ENCODE measurements around the gene ZNF790. TPM values are rescaled to one million over a fixed set of nuclear protein-coding genes. Genes with fewer than 3 reads are reported as not detected.

Gene ZNF790
- total and polyA plus RNA-seq, 2 of the 13 experiments (the other 11 are each of a cell fraction or from before 2014, with no cell fraction given): 1.3 to 5.3 TPM

DNA sequence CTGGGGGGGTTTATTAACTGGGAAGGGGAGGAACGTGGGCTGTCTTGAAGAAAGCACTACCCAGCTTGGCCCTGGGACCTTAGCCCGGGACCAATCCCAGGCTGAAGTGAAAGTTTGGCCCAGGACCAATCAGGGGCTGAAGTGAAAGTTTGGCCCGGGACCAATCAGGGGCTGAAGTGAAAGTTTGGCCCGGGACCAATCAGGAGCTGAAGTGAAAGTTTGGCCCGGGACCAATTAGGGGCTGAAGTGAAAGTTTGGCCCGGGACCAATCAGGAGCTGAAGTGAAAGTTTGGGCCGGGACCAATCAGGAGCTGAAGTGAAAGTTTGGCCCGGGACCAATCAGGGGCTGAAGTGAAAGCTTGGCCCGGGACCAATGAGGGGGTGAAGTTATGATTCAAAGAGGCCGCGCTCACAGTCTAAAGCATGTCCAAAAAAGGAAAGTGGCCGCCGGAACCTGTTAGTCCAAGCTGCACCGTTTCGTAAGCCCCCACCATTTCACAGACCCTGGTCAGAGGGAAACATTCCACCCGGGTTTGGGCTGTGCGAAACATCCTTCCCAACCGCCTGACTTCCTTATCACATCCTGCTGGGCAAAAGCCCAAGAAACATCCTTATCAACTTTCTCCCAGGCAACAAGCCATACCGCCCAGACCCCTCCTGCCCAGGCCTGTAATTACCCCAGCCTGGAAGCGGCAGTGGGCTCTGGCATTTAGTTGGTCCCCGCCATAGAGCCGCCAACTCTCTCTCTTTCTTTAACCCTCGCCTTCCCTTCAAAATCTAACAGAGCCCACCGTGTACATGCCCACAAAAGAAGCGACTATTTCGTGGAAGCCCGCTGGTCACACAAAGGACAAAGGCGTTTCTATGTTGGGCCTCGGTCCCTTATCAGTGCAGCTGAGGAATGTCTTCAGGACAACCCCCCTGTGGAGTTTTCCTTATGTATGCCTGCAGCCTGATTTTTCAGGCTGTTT lies 66.6 kb downstream of the ZNF790 start:
- no TSS peak for BruUV-seq (replicated peaks)
- FAIRE-seq (peak; percentile 54), ATAC-seq (peak; percentile 74), DNase-seq (ENCODE audit: low spot score) (peak; percentile 85)
- no peaks in the 10 kb centered on the region for H3K36me3 ChIP-seq (replicated peaks in 1 of 2; ENCODE audit: control insufficient read depth in 1 of 2, insufficient read depth in 2 of 2, low read length in 2 of 2)
- peak overlapping the region; percentile 79 for H3K27ac ChIP-seq (ENCODE audit: extremely low read length, insufficient read depth, low read length)
- peak overlapping the region; percentile 73 to 93 (median 78) for H3K4me3 ChIP-seq (replicated peaks in 1 of 3; ENCODE audit: insufficient read depth in 1 of 3, low read depth in 2 of 3, low read length in 3 of 3)
- WGBS (ENCODE audit: low lambda C conversion rate): 11% methylated on average over 18 of the region's 29 CpGs
- no peaks in the 10 kb centered on the region; a peak in 1 of 5 replicates for H3K27me3 ChIP-seq (ENCODE audit: control insufficient read depth in 1 of 2, insufficient read depth in 2 of 2, low read length in 2 of 2)
- peaks cover 54% of the 10 kb centered on the region for H3K9me3 ChIP-seq (ENCODE audit: low read length)
- ChIA-PET CTCF (ENCODE audit: low intra/inter-chr PET ratio, low total read pairs) (no interaction called here), POLR2A (interaction anchor here (0.6 to 1.7 kb wide), 8 partner anchors 66 to 718 kb away, joined by 3 to 13 read pairs (median 4); partner anchors contain the start of genes ZNF260, ZNF345, ZNF382 and ZNF383)
- intact Hi-C loops (cut with micrococcal nuclease; ENCODE audit: unreplicated experiment) (loop anchor here (2.0 to 5.0 kb wide), 2 partner anchors 81 to 199 kb away; partner anchors contain the start of genes ZNF345 and ZNF529), in situ Hi-C loops (cut with HindIII; ENCODE audit: extremely low pct_ligation_motif_present, low pct_unique_long_range_greater_than_20kb) (no loop called here)
- peaks cover 3% of the 10 kb centered on the region for H3K79me2 ChIP-seq (ENCODE audit: insufficient read depth, low read length)
- H3K9ac ChIP-seq (ENCODE audit: insufficient read depth, low read depth, low read length): peak overlapping the region; percentile 75
- H4K20me1 ChIP-seq (ENCODE audit: insufficient read depth, low read length): no peaks in the 10 kb centered on the region
- H2AFZ ChIP-seq (ENCODE audit: low read length): peak overlapping the region; percentile 2
- H3K4me2 ChIP-seq (ENCODE audit: low read depth, low read length): peak overlapping the region; percentile 83
- H3K4me1 ChIP-seq (ENCODE audit: insufficient read depth, low read length): 0 out of 2 replicates have a peak, but pooled peaks cover 5% of the 10 kb centered on the region
- TF ChIP-seq CREM (IDR thresholded peaks at IDR 0.05) (peak; percentile 33; the same call in 1 of the 2 replicates), CREM (CRISPR knock-in tag; IDR thresholded peaks at IDR 0.05) (no peak), MXI1 (IDR thresholded peaks at IDR 0.05; ENCODE audit: borderline replicate concordance, low read depth, low read length) (0 out of 3 replicates have a peak, but pooled peaks have one; percentile 32), ZNF510 (CRISPR knock-in tag; IDR thresholded peaks at IDR 0.05; ENCODE audit: low read depth) (no peak), WIZ (CRISPR knock-in tag; IDR thresholded peaks at IDR 0.05) (no peak), HIVEP1 (CRISPR knock-in tag; IDR thresholded peaks at IDR 0.05) (no peak), ZNF562 (CRISPR knock-in tag; IDR thresholded peaks at IDR 0.05; ENCODE audit: borderline replicate concordance) (no peak), CEBPB (IDR thresholded peaks at IDR 0.05; ENCODE audit: borderline replicate concordance, low read depth, low read length) (peak; percentile 18; the same call in 1 of the 2 replicates), SAP130 (CRISPR knock-in tag; IDR thresholded peaks at IDR 0.05; ENCODE audit: low read depth) (peak; percentile 54; the same call in 1 of the 2 replicates), ZMYM4 (CRISPR knock-in tag; IDR thresholded peaks at IDR 0.05) (peak; percentile 60), ZNF839 (CRISPR knock-in tag; IDR thresholded peaks at IDR 0.05; ENCODE audit: borderline replicate concordance) (no peak), HES4 (CRISPR knock-in tag; IDR thresholded peaks at IDR 0.05; ENCODE audit: borderline replicate concordance) (no peak), ZNF256 (CRISPR knock-in tag; conservative IDR thresholded peaks at IDR 0.05) (no peak), ZNF660 (CRISPR knock-in tag; IDR thresholded peaks at IDR 0.05; ENCODE audit: borderline replicate concordance, low read depth) (no peak), NFYC (CRISPR knock-in tag; IDR thresholded peaks at IDR 0.05) (peak; percentile 73), MAZ (IDR thresholded peaks at IDR 0.05; ENCODE audit: borderline replicate concordance, low read depth, low read length) (no peak), MAZ (CRISPR knock-in tag; IDR thresholded peaks at IDR 0.05; ENCODE audit: low read depth) (no peak), ZNF670 (CRISPR knock-in tag; IDR thresholded peaks at IDR 0.05; ENCODE audit: borderline replicate concordance) (no peak)
- TF ChIP-seq, protein P1, sequence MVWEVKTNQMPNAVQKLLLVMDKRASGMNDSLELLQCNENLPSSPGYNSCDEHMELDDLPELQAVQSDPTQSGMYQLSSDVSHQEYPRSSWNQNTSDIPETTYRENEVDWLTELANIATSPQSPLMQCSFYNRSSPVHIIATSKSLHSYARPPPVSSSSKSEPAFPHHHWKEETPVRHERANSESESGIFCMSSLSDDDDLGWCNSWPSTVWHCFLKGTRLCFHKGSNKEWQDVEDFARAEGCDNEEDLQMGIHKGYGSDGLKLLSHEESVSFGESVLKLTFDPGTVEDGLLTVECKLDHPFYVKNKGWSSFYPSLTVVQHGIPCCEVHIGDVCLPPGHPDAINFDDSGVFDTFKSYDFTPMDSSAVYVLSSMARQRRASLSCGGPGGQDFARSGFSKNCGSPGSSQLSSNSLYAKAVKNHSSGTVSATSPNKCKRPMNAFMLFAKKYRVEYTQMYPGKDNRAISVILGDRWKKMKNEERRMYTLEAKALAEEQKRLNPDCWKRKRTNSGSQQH (CRISPR knock-in tag; IDR thresholded peaks at IDR 0.05; ENCODE audit: low read depth): no peak
- TF ChIP-seq, protein P2, sequence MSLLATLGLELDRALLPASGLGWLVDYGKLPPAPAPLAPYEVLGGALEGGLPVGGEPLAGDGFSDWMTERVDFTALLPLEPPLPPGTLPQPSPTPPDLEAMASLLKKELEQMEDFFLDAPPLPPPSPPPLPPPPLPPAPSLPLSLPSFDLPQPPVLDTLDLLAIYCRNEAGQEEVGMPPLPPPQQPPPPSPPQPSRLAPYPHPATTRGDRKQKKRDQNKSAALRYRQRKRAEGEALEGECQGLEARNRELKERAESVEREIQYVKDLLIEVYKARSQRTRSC (CRISPR knock-in tag; IDR thresholded peaks at IDR 0.05; ENCODE audit: low read depth): no peak
- TF ChIP-seq, protein P3, sequence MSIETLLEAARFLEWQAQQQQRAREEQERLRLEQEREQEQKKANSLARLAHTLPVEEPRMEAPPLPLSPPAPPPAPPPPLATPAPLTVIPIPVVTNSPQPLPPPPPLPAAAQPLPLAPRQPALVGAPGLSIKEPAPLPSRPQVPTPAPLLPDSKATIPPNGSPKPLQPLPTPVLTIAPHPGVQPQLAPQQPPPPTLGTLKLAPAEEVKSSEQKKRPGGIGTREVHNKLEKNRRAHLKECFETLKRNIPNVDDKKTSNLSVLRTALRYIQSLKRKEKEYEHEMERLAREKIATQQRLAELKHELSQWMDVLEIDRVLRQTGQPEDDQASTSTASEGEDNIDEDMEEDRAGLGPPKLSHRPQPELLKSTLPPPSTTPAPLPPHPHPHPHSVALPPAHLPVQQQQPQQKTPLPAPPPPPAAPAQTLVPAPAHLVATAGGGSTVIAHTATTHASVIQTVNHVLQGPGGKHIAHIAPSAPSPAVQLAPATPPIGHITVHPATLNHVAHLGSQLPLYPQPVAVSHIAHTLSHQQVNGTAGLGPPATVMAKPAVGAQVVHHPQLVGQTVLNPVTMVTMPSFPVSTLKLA (IDR thresholded peaks at IDR 0.05): no peak
